ENCODE measurements around the gene CTCF.

DNA sequence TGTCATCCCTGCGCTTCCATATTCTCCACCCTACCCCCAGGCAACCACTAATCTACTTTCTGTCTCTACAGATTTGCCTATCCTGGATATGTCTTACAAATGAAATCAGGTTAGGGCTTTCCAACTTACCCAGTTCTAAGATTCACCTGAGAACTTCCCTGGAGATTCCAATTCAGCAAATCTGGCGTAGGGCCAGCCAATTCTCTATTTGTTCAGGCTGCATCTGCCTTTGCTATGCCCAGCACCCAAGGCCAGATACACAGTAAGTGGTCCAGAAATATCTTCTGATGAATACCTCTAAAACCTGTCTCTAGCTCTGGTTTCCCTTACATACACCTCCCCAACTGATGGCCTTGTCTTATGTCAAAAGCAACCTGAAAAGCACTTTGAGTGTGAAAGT lies 10.4 kb upstream of the CTCF start:
- TF ChIP-seq POLR2A (IDR thresholded peaks at IDR 0.05; ENCODE audit: low read depth, low read length) (no peak), POLR2AphosphoS5 (IDR thresholded peaks at IDR 0.05; ENCODE audit: low read depth, low read length) (no peak)

All from GM12892 (cell line).